Pericardium fibroblast (primary cell): Measurements from ENCODE around the gene TAF11L9. TPM values are rescaled to one million over a fixed set of nuclear protein-coding genes. Genes with fewer than 3 reads are reported as not detected.

ENCODE experiments used
- total RNA-seq: library from RNA; depleted of rRNA; stranded (reverse); fragments of >200 nt; gene quantifications from 2 replicates; pipeline ENCODE4 v1.2.3, GENCODE V29; 2015

TAF11L9 gene
- total RNA-seq = not detected in 2 replicates

GRCh38 chr5:17594255-17594654 lies at the start of gene TAF11L9:
Gene TAF11L9 (minus strand): TSS chr5:17594394.

DNA sequence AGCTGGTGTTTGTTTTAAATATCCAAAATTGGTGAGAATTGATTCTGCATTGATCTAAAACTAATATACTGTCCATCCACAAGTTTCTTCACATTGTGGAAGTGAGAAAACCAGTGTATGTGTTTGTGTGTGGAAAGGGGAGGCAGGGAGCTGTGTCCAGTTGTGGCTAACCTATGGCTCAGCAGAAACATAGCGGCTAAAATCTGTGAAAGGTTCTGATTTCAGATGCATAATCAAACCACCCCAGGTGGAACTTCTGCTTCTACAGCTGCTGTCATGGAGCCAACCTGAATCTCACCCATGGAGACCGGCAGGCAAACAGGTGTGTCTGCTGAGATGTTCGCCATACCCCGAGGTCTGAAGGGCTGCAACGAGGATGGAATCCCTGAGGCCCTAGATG lies 40.0 kb upstream of the TAF11L9 start, which contains the start of gene TAF11L14:
TAF11L14 (plus strand) TSS at position 301 of the 400 bp plus-strand sequence.

GRCh38 chr5:17631788-17632187 lies 37.6 kb upstream of the TAF11L9 start, which contains the start of gene TAF11L13:
Gene TAF11L13 (plus strand): TSS chr5:17632088.

DNA sequence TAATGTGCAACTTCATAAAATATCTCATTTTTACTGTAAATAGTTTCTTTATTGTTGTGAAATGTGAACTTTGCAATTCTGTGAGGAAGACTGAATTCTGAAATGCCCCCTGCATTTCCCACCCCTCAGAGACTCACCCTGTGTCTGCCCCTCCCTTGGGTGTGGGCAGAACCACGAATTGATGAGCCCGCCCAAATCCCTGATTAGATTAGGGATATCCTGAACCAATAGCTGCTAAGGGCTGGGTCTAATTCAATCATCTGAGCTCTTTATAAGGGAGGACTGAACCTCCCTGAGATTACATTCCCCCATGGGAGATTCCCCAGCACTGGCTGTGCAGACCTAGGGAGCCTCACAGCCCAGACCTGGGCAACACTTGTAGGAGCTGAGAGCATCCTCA lies 15.9 kb upstream of the TAF11L9 start, which contains the start of gene TAF11L12:
TAF11L12 (plus strand) TSS at position 301 of the 400 bp plus-strand sequence.

GRCh38 chr5:17603880-17604279 lies 9.7 kb upstream of the TAF11L9 start, which contains the start of gene TAF11L11:
Gene TAF11L11 (plus strand): TSS chr5:17604183.

DNA sequence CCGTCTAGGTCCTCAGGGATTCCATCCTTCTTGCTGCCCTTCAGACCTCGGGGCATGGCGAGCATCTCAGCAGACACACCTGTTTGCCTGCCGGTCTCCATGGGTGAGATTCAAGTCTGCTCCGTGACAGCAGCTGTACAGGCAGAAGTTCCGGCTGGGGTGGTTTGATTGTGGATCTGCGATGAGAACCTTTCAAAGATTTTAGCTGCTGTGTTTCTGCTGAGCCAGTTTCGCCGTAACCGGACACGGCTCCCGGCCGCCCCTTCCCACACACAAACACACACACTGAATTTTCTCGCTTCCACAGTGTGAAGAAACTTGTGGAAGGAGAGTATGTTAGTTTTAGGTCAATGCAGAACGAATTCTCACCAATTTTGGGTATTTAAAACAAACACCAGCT lies 3.5 kb upstream of the TAF11L9 start, which contains the start of gene TAF11L10:
TAF11L10 (minus strand) TSS at position 101 of the 400 bp plus-strand sequence.

GRCh38 chr5:17590860-17591259 lies 3.3 kb downstream of the TAF11L9 start, which contains the start of gene TAF11L8:
Gene TAF11L8 (minus strand): TSS chr5:17590960.

DNA sequence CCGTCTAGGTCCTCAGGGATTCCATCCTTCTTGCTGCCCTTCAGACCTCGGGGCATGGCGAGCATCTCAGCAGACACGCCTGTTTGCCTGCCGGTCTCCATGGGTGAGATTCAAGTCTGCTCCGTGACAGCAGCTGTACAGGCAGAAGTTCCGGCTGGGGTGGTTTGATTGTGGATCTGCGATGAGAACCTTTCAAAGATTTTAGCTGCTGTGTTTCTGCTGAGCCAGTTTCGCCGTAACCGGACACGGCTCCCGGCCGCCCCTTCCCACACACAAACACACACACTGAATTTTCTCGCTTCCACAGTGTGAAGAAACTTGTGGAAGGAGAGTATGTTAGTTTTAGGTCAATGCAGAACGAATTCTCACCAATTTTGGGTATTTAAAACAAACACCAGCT lies 8.5 kb downstream of the TAF11L9 start, which contains the start of gene TAF11L7:
TAF11L7 (minus strand) TSS at position 101 of the 400 bp plus-strand sequence.

Other genes with a start within 250 kb of the TAF11L9 start
- gene TAF11L2, start 96.2 kb downstream of the TAF11L9 start, total RNA-seq = not detected in 2 replicates
- not detected in 2 replicates for gene TAF11L3, start 76.0 kb downstream of the TAF11L9 start, total RNA-seq
- not detected in 2 replicates for gene TAF11L4, start 72.6 kb downstream of the TAF11L9 start, total RNA-seq
- not detected in 2 replicates for gene TAF11L5, start 69.2 kb downstream of the TAF11L9 start, total RNA-seq
- gene TAF11L6, start 65.7 kb downstream of the TAF11L9 start, total RNA-seq = not detected in 2 replicates
- gene TAF11L7, start 8.6 kb downstream of the TAF11L9 start, total RNA-seq = not detected in 2 replicates
- gene TAF11L8, start 3.4 kb downstream of the TAF11L9 start, total RNA-seq = not detected in 2 replicates
- not detected in 2 replicates for gene TAF11L10, start 3.4 kb upstream of the TAF11L9 start, total RNA-seq
- not detected in 2 replicates for gene TAF11L11, start 9.8 kb upstream of the TAF11L9 start, total RNA-seq
- gene TAF11L12, start 16.0 kb upstream of the TAF11L9 start, total RNA-seq = not detected in 2 replicates
- gene TAF11L13, start 37.7 kb upstream of the TAF11L9 start, total RNA-seq = not detected in 2 replicates
- not detected in 2 replicates for gene TAF11L14, start 40.1 kb upstream of the TAF11L9 start, total RNA-seq